ENCODE results near the gene MYO1E. TPM values are rescaled to one million over a fixed set of nuclear protein-coding genes. Genes with fewer than 3 reads are reported as not detected.

MYO1E gene
- total and polyA plus RNA-seq, 2 of the 8 experiments (the other 6 are each of a cell fraction or from before 2014, with no cell fraction given) = 19.6 to 142 TPM

DNA sequence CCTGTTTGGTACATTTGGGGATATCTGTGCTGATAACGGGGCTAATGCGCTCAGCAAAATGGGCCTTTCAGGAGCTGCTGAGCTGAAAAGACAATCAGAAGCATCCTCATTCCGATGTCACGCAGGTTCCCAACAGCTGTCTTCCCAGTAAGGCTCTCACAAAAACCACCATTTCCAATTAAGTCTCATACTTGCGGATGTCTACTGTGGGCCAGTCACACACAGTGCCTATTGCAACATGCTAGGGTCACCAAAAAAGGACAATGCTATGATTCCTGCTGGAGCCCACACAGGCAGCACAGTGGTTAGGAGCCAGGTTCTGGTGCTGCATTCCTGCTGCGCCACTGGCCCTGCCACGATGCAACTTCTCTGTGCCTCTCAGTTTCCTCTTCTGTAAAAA is 182.4 kb downstream of the MYO1E start (continued):
- TF ChIP-seq HDAC2 (IDR thresholded peaks at IDR 0.05; ENCODE audit: borderline replicate concordance in 1 of 2, low read depth in 2 of 2, low read length in 2 of 2) = no peak
- no peak for TF ChIP-seq RAD21 (IDR thresholded peaks at IDR 0.05 in 1 of 2, conservative IDR thresholded peaks at IDR 0.05 in 1 of 2; ENCODE audit: low read depth in 2 of 2, low read length in 2 of 2)
